Esophagus squamous epithelium (tissue), 4 donors: ENCODE results near the gene PTDSS2.

ENCODE experiments used
- CTCF ChIP-seq, 6 experiments: fragments of 450-650 bp in 4 of 6; fragments of 200-600 bp in 2 of 6; sonication (generic) in 2 of 6; IDR thresholded peaks; one replicate each; pipeline ENCODE4 v1.5.1; 2016 to 2019; ENCODE audit warnings: antibody characterized with exemption in 6 of 6, mild to moderate bottlenecking in 4 of 6, moderate library complexity in 4 of 6
- POLR2A ChIP-seq, 4 donors: fragments of 450-650 bp; IDR thresholded peaks; one replicate each; pipeline ENCODE4 v1.6.1; 2017; ENCODE audit warnings: antibody characterized with exemption in 4 of 4, mild to moderate bottlenecking in 4 of 4, moderate library complexity in 3 of 4

DNA sequence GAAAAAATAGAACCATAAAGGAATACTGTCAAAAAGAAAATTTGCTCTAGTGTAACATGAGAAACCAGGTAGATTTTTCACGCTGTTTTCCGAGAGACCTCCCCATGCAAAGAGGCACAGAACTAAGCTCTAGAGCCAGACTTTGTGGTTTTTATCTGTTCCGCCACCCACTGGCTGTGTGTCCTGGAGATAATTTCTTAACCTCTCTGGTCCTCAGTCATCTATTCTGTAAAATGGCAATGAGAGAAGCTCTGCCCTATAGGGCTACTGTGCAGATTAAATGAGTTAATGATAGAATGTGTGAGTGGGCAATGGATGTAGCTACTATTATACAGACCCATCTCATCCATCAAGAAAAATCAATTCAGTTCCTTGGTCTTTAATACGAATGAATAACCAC, 25.8 kb upstream of the PTDSS2 start:
- no peak for TF ChIP-seq CTCF (IDR thresholded peaks at IDR 0.05)
- TF ChIP-seq POLR2A (IDR thresholded peaks at IDR 0.05), result no peak
